OCI-LY3 (cell line): ENCODE data around the gene PCMT1.

Experiments used
- EZH2phosphoT487 ChIP-seq: fragments of 200-600 bp; shearing (Covaris generic); IDR thresholded peaks from 2 replicates; pipeline ENCODE4 v1.6.1; 2018; ENCODE audit warnings: antibody characterized with exemption, mixed run types, low read depth
- TF ChIP-seq, protein P1 (sequence below): fragments of 200-600, 300-600 bp; sonication (generic); IDR thresholded peaks from 2 replicates; pipeline ENCODE4 v1.5.1; 2014; ENCODE audit warnings: antibody characterized with exemption, low read length, low read depth

DNA sequence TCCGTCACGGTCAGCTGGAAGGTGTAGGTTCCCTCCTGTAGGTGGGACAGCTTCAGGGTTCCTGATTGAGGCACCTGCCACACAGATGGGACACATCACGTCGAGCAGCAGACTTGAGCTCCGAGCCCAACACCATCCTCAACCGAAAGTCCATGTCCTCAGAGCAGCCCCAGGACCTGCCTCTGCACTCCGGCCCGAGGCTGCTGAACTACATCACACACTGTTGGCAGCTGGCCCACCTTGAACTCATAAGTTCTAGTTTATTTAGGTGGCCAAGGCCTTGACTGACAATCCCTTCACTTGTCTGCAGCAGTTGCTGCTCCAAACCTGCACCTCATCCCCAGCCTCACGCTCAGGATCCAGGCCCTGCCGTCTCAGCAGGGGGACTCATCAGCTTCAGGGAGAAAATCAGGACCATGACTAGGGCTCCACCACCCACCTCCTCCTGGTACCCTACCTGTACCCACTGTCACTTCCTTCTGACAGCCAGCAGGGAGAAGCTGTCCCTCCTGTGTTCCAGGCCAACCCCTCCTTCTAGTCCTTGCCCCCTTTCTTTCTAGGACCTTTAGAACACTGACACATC, 93.6 kb downstream of the PCMT1 start:
- TF ChIP-seq, protein P1, sequence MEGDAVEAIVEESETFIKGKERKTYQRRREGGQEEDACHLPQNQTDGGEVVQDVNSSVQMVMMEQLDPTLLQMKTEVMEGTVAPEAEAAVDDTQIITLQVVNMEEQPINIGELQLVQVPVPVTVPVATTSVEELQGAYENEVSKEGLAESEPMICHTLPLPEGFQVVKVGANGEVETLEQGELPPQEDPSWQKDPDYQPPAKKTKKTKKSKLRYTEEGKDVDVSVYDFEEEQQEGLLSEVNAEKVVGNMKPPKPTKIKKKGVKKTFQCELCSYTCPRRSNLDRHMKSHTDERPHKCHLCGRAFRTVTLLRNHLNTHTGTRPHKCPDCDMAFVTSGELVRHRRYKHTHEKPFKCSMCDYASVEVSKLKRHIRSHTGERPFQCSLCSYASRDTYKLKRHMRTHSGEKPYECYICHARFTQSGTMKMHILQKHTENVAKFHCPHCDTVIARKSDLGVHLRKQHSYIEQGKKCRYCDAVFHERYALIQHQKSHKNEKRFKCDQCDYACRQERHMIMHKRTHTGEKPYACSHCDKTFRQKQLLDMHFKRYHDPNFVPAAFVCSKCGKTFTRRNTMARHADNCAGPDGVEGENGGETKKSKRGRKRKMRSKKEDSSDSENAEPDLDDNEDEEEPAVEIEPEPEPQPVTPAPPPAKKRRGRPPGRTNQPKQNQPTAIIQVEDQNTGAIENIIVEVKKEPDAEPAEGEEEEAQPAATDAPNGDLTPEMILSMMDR = no peak
- TF ChIP-seq EZH2phosphoT487 = no peak
